ENCODE measurements around the gene FAM174C.
A peak's percentile ranks its signal among the peaks of the same experiment; 100 is the strongest.

FAM174C gene

GRCh38 chr19:1270854-1271527 lies 4.3 kb upstream of the FAM174C start:
- peaks cover 56% of the 10 kb centered on the region for H3K36me3 ChIP-seq (ENCODE audit: insufficient read depth, low read length)

DNA sequence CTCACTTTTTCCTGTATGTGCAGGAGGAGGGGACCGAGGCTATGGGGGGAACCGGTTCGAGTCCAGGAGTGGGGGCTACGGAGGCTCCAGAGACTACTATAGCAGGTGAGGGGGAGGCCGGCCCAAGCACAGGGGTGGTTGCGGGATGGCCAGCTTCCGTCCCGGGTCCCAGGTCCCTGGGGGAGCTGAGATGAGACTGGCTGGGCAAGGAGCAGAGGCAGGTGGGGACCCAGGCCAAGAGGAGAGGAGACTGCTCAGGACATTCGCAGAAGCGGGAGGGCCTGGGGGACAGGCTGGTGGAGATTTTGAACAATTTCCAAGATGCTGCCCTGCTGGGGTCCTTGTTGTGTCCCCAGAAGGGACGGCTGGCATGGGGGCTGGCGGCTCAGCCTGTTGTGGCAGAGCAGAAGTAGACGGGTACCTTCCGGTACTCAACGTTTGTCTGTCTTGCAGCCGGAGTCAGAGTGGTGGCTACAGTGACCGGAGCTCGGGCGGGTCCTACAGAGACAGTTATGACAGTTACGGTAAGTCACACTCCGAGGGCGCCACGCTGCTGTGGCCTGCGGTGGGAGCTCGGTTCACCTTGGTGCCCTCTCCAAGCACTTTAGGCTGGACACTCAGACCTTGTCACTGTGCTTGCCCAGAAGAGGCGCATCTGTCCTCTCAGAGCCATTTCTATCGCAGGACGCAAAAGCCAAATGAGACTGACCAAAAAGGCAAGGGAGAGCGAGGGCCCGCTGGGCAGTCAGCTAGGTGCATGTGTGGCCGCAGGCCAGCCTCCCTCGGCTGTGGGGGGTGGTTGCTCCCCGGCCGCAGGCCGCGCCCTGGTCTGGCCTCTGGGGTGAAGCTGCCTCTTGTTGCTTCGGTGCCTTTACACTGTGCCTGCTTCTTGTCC lies 3.6 kb upstream of the FAM174C start:
- Histone ChIP-seq H3K79me2 (ENCODE audit: insufficient read depth, low read length) (peaks cover 16% of the 10 kb centered on the region), H3F3A (ENCODE audit: insufficient read depth, low read length) (peaks cover 16% of the 10 kb centered on the region), H3K9ac (ENCODE audit: low read length) (peak overlapping the region; percentile 91; the same call in 1 of the 2 replicates), H3K4me3 (ENCODE audit: low read depth, low read length, poor library complexity, severe bottlenecking) (peak overlapping the region; percentile 93), H3K9me3 (ENCODE audit: low read length) (no peaks in the 10 kb centered on the region), H3K4me2 (ENCODE audit: low read length) (peak overlapping the region; percentile 99), H4K20me1 (ENCODE audit: insufficient read depth, low read length) (no peaks in the 10 kb centered on the region), H3K27me3 (ENCODE audit: insufficient read depth, low read length) (no peaks in the 10 kb centered on the region), H2AFZ (ENCODE audit: low read length) (no peak overlapping the region), H3K36me3 (ENCODE audit: insufficient read depth, low read length) (peaks cover 58% of the 10 kb centered on the region), H3K27ac (ENCODE audit: low read depth, low read length, poor library complexity, severe bottlenecking) (peak overlapping the region; percentile 76), H3K4me1 (ENCODE audit: insufficient read depth, low read length, severe bottlenecking) (peaks cover 76% of the 10 kb centered on the region), H3K9me2 (ENCODE audit: low read depth, low read length) (no peaks in the 10 kb centered on the region)
- TF ChIP-seq EZH2 (IDR thresholded peaks at IDR 0.05; ENCODE audit: borderline replicate concordance, low read length): no peak
- TF ChIP-seq, protein P1, sequence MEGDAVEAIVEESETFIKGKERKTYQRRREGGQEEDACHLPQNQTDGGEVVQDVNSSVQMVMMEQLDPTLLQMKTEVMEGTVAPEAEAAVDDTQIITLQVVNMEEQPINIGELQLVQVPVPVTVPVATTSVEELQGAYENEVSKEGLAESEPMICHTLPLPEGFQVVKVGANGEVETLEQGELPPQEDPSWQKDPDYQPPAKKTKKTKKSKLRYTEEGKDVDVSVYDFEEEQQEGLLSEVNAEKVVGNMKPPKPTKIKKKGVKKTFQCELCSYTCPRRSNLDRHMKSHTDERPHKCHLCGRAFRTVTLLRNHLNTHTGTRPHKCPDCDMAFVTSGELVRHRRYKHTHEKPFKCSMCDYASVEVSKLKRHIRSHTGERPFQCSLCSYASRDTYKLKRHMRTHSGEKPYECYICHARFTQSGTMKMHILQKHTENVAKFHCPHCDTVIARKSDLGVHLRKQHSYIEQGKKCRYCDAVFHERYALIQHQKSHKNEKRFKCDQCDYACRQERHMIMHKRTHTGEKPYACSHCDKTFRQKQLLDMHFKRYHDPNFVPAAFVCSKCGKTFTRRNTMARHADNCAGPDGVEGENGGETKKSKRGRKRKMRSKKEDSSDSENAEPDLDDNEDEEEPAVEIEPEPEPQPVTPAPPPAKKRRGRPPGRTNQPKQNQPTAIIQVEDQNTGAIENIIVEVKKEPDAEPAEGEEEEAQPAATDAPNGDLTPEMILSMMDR (IDR thresholded peaks at IDR 0.05; ENCODE audit: low read length): no peak

More at GRCh38 chr19:1270854-1271527, 4.3 kb upstream of the FAM174C start:
- Histone ChIP-seq H3K79me2 (ENCODE audit: insufficient read depth, low read length) (peaks cover 16% of the 10 kb centered on the region), H3K9me3 (ENCODE audit: low read length) (no peaks in the 10 kb centered on the region), H4K20me1 (ENCODE audit: insufficient read depth, low read length) (no peaks in the 10 kb centered on the region), H3K9ac (ENCODE audit: low read length) (peak overlapping the region; percentile 91), H3K27ac (ENCODE audit: low read depth, low read length, poor library complexity, severe bottlenecking) (peak overlapping the region; percentile 76), H3K4me1 (ENCODE audit: insufficient read depth, low read length, severe bottlenecking) (peaks cover 76% of the 10 kb centered on the region), H2AFZ (ENCODE audit: low read length) (no peak overlapping the region), H3K9me2 (ENCODE audit: low read depth, low read length) (no peaks in the 10 kb centered on the region), H3K4me3 (ENCODE audit: low read depth, low read length, poor library complexity, severe bottlenecking) (peak overlapping the region; percentile 93), H3K4me2 (ENCODE audit: low read length) (peak overlapping the region; percentile 99), H3K27me3 (ENCODE audit: insufficient read depth, low read length) (no peaks in the 10 kb centered on the region), H3F3A (ENCODE audit: insufficient read depth, low read length) (peaks cover 16% of the 10 kb centered on the region)
- TF ChIP-seq EZH2 (IDR thresholded peaks at IDR 0.05; ENCODE audit: borderline replicate concordance, low read length): no peak
- TF ChIP-seq, protein P1 (IDR thresholded peaks at IDR 0.05; ENCODE audit: low read length): no peak

GRCh38 chr19:1272423-1273262 lies 2.7 kb upstream of the FAM174C start:
- Histone ChIP-seq H3K4me2 (ENCODE audit: low read length) (peak overlapping the region; percentile 99; the same call in 1 of the 2 replicates), H2AFZ (ENCODE audit: low read length) (no peak overlapping the region), H3K27me3 (ENCODE audit: insufficient read depth, low read length) (no peaks in the 10 kb centered on the region), H3K9me3 (ENCODE audit: low read length) (no peaks in the 10 kb centered on the region), H3K27ac (ENCODE audit: low read depth, low read length, poor library complexity, severe bottlenecking) (peak overlapping the region; percentile 22), H3F3A (ENCODE audit: insufficient read depth, low read length) (peaks cover 16% of the 10 kb centered on the region), H3K9me2 (ENCODE audit: low read depth, low read length) (no peaks in the 10 kb centered on the region), H4K20me1 (ENCODE audit: insufficient read depth, low read length) (no peaks in the 10 kb centered on the region), H3K36me3 (ENCODE audit: insufficient read depth, low read length) (peaks cover 66% of the 10 kb centered on the region), H3K9ac (ENCODE audit: low read length) (no peak overlapping the region), H3K4me1 (ENCODE audit: insufficient read depth, low read length, severe bottlenecking) (peaks cover 73% of the 10 kb centered on the region), H3K79me2 (ENCODE audit: insufficient read depth, low read length) (peaks cover 16% of the 10 kb centered on the region), H3K4me3 (ENCODE audit: low read depth, low read length, poor library complexity, severe bottlenecking) (no peak overlapping the region)
- TF ChIP-seq EZH2 (IDR thresholded peaks at IDR 0.05; ENCODE audit: borderline replicate concordance, low read length): no peak
- TF ChIP-seq, protein P1 (IDR thresholded peaks at IDR 0.05; ENCODE audit: low read length): no peak

Measured in OCI-LY1 (cell line).